Stimulated activated CD4-positive, alpha-beta T cell treated with anti-CD3 and anti-CD28 coated beads, Interleukin-12 subunit alpha, Interleukin-12 subunit beta, amount 100 ng/mL, for 48 hours (primary cell): ENCODE results near the gene SPACA5.
"Not testable (repeated sequence)": the region's sequence is repeated elsewhere in the genome, so short reads cannot be mapped to it uniquely, and the experiment has no call there.

Experiments used
- DNase-seq, 3 donors: peaks; one replicate each; pipeline ENCODE4 v3.0.0-alpha.2; 2020; ENCODE audit warnings: low read depth in 2 of 3, low spot score in 1 of 3

SPACA5 gene

DNA sequence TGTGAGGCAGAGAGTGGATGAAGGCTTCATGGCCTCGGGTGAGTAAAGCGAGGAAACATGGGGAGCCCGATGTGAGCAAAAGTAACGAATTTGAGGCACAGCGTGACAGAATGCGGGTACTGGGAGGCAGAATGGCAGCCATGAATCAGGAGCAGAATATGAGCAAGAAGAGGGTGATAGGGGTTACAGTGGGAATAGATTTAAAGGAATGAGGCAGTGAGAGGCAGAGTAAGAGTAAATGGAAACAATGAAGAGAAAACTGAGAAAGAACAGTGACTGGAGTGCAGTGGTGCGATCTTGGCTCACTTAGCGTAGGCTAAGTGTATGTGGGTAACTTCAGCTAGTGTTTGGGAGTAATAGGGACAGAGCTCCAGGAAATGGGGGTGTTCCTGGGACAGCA is at the start of gene SPACA5:
SPACA5 (plus strand) TSS at position 301 of the 400 bp plus-strand sequence. CDS start 815 bp downstream, outside the sequence.
- not testable (repeated sequence) for DNase-seq

- DNase-seq: not testable (repeated sequence)
Observed at GRCh38 chrX:47958206-47958605, 48.6 kb upstream of the SPACA5 start.

DNA sequence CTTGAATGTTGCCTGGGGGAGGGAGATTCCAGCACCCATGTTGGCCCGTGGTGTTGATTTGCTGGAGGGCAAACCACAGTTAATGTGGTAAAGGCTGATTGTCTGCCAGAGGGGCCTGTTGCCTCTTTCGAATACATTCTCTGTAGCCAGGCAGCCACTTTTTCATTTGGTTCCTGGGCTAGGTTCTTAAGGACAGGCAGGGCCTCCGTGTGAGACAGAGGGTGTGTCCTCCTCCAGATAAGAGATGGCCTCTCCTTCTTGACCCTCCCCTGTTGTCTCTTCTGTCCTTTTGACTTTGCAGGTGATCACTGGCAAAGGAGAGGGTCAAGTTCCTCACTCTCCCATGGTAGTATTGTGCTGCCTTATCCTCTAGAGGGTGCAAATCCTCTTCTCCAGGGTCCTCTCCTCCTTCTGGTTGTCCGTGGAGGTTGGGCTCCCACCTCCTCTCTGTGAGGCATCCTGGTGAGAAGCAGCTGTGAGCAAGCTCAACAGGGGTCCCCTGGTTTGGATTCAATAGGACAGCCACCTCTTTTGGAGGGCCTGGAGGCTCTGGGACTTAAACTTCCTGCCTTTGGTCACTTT is 47.9 kb upstream of the SPACA5 start:
- no peak for DNase-seq

DNA sequence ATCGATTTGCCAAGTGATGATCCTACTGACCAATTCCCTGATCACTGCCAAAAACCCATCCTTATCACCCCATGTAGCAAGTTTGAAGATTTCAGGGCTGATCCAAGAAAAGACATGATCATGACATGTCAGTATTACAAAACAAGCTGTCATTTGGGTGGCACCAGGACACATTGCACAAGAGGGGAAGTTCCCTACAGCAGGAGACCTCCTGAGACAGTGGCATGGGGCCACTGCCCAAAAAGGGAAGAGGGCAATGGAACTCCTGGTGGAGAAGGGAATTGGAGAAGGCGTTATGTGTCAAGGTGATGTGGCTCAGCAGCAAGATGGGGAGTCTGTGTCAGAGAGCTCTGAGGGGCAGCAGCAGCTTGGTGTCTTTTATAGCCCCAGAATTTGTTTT is 46.4 kb upstream of the SPACA5 start:
- no peak for DNase-seq

DNA sequence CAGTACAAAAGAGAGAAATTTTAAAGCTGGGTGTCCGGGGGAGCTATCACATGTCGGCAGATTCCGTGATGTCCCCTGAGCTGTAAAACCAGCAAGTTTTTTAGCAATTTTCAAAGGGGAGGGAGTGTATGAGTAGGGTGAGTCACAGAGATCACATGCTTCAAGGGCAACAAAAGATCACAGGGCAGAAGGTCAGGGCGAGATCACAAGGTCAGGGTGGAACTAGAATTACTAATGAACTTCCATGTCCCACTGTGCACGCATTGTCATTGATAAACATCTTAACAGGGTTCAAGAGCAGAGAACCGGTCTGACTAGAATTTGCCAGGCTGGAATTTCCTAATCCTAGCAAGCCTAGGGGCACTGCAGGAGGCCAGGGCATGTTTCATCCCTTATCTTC is 45.0 kb upstream of the SPACA5 start:
- DNase-seq: not testable (repeated sequence)

- not testable (repeated sequence) for DNase-seq
Observed at GRCh38 chrX:47965526-47965925, 41.3 kb upstream of the SPACA5 start.

- no peak for DNase-seq
Observed at GRCh38 chrX:47973235-47973634, 33.6 kb upstream of the SPACA5 start.

DNA sequence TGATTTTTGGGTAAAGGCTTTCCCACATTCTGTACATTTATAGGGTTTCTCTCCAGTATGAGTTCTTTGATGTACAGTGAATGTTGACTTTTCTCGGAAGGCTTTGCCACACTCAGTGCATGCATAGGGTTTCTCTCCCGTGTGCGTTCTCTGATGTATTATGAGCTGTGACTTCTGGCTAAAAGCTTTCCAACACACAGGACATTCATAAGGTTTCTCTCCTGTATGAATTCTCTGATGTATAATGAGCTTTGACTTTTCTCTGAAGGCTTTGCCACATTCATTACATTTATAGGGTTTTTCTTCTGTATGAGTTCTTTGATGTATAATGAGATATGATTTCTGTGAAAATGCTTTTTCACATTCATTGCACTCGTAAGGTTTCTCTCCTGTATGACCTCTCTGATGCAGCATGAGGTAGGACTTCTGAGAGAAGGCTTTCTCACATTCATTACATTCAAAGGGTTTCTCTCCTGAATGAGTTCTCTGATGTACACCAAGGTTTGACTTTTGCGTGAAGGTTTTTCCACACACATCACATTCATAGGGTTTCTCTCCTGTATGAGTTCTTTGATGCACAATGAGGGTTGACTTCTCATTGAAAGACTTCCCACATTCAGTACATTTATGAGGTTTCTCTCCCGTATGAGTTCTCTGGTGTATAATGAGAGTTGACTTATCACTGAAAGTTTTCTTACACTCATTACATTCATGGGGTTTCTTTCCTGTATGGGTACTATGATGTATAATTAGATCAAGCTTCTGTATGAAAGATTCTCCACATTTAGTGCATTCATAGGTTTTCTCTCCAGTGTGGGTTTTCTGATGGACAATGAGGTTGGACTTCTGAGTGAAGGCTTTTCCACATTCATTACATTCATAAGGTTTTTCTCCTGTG is 30.3 kb upstream of the SPACA5 start:
- DNase-seq: no peak

GRCh38 chrX:47991263-47992094 is 15.3 kb upstream of the SPACA5 start:
- no peak for DNase-seq

DNA sequence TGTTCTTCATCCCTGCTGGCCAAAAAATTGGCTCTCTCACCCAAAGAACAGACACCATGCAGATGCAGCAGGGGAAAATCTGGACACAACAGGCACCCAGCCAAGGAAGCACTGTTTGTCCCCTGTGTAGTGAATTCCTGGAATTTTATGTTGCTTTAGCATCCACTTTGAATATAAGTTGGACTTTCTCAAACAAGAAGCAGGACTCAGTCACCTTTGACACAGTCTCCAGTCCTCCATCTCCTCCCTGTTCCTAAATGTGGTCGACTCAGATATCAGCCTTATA is 14.8 kb upstream of the SPACA5 start:
- no peak for DNase-seq

- DNase-seq: no peak
Observed at GRCh38 chrX:47992669-47993068, 14.1 kb upstream of the SPACA5 start.

GRCh38 chrX:48001260-48001659 is 5.5 kb upstream of the SPACA5 start:
- DNase-seq: no peak

GRCh38 chrX:48002319-48002718 is 4.5 kb upstream of the SPACA5 start:
- DNase-seq: no peak

GRCh38 chrX:48002929-48003328 is 3.9 kb upstream of the SPACA5 start:
- no peak for DNase-seq

DNA sequence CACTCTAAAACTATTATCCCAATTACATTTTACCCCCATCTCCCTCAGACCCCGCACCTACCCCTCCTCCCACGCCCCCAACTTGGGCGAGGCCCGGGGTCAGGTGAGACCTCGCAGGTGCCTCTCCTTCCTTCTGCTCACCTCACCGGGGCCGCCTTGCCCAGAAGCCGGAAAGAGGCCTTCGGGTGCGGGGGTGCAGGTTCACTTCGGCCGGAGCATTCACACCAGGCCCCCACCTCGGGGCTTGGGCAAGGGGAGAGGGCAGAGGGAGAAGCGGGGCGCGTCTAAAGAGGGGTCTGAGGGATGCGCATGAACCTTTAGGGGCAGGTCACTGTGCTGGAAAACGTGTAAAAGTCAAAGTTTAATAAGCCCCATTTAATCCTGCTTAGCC is 3.4 kb upstream of the SPACA5 start:
- DNase-seq: no peak

DNA sequence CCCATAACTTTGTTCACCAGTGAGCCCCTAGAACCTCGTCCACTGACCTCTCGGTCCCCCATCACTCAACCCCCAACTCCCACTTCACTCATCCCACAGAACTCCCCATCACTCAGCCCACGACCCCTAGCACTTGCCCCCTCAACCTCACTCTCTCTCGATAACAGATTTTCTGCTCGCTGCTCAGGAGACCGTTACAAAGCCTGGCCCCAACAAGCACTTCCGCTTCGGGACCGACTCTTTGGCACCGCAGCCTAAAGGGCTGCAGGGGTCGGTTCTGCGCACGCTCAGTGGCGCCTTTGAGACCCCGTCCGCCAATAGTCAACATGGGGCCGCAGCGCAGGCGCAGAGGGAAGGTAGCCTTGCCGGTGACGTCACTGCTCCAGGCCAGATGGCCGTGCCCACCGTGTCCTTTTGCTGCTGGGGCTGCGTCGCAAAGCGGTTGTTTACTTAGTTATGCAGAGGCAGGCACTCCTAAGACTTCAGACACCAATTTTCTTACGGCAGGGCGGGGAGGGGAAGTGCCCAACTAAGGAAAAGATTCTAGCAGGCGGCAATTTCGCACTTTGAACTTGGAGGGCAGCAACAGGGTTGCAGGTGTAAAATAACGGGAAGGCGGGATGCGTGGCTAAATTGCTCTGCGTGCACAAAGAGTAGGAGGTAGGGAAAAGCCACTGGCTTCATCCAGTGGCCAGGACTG is 2.9 kb upstream of the SPACA5 start, which contains the start of gene ZNF182:
ZNF182 (minus strand) TSS at position 232 of the 700 bp plus-strand sequence. CDS start 1,380 bp downstream, outside the sequence.
- peak; percentile 82 to 88 (median 87) for DNase-seq

DNA sequence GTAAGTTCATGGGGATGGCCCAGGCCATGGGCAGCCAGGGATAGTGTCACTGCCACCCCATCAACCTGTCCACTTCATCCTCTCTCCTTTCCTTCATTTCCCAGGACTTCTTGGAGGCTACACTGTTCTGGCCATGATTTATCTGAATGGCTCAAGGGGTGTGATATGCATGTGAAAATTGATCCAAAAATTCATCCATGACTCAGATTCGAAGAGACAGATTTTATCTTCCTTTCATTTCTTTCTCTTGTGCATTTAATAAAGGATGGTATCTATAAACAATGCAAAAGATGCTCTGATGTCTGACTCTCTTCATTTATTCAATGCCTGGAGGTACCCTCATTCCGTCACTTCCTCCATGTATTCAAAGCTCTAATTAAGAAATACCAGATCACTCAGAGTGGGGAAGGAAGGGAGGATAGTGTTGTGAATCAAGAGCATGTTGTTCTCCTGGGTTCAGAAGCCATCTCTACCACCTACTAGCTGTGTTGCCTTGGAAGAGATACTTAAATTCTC is 2.7 kb downstream of the SPACA5 start:
- DNase-seq: not testable (repeated sequence)

DNA sequence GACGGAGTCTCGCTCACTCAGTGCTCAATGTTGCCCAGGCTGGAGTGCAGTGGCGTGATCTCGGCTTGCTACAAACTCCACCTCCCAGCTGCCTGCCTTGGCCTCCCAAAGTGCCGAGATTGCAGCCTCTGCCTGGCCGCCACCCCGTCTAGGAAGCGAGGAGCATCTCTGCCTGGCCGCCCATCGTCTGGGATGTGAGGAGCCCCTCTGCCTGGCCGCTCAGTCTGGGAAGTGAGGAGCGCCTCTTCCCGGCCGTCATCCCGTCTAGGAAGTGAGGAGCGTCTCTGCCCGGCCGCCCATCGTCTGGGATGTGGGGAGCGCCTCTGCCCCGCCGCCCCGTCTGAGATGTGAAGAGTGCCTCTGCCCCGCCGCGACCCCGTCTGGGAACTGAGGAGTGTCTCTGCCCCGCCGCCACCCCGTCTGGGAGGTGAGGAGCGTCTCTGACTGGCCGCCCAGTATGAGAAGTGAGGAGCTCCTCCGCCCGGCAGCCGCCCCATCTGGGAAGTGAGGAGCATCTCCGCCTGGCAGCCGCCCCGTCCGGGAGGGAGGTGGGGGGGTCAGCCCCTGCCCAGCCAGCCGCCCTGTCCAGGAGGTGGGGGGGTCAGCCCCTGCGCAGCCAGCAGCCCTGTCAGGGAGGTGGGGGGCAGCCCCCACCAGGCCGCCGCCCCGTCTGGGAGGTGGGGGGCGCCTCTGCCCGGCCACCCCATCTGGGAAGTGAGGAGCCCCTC is 10.0 kb downstream of the SPACA5 start:
- not testable (repeated sequence) for DNase-seq

- not testable (repeated sequence) for DNase-seq
Observed at GRCh38 chrX:48019892-48020291, 13.1 kb downstream of the SPACA5 start.

DNA sequence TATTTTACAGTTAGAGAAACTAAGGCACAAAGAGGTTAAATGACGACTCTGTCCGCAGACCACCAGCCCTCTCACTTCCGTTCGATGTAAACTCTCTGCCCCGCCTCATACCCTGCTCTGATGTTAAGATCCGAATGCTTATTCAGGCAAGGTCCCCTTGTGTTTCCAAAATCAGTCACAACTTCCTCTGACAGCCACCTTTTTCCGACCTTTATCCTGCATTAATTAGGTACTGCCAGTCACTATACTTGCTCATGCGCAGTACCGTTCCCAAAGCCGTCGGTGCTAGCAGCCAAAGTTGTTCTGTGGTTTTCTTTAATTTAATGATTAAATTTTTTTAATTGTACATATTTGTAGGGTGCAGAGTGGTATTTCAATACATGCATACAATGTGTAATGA is 13.7 kb downstream of the SPACA5 start:
- peak in 1 of 3 donors; percentile 24 for DNase-seq
